HEK293T (cell line): Measurements from ENCODE around the gene AMER3.

Experiments used
- CTCF ChIA-PET: fragments of 350-600 bp; formaldehyde crosslinking; extraction: SDS; loops from one replicate; lab custom pipeline; 2021; ENCODE audit warnings: antibody characterized with exemption, inconsistent platforms; lab: Yijun Ruan, JAX
- POLR2A ChIA-PET: fragments of 350-600 bp; formaldehyde crosslinking; extraction: SDS; loops from one replicate; lab custom pipeline; 2020; ENCODE audit warnings: antibody characterized with exemption, inconsistent platforms; lab: Yijun Ruan, JAX
- DNase-seq: peaks from one replicate; pipeline ENCODE4 v3.0.0; 2012; ENCODE audit warnings: mixed read lengths; ENCODE audit errors: extremely low spot score
- ARNT ChIP-seq: fragments of 450-650 bp; IDR thresholded peaks from 2 replicates; pipeline ENCODE4 v1.6.1; 2017; ENCODE audit warnings: mild to moderate bottlenecking
- BHLHE40 ChIP-seq: fragments of 450-650 bp; IDR thresholded peaks from 2 replicates; pipeline ENCODE4 v1.6.1; 2016; ENCODE audit warnings: mild to moderate bottlenecking, moderate library complexity, borderline replicate concordance
- CTBP1 ChIP-seq: fragments of 450-650 bp; IDR thresholded peaks from 2 replicates; pipeline ENCODE4 v1.6.1; 2016; ENCODE audit warnings: borderline replicate concordance
- ELF4 ChIP-seq: fragments of 450-650 bp; IDR thresholded peaks from 2 replicates; pipeline ENCODE4 v1.6.1; 2017; ENCODE audit warnings: antibody characterized with exemption
- FOXA1 ChIP-seq: fragments of 450-650 bp; IDR thresholded peaks from 2 replicates; pipeline ENCODE4 v1.6.1; 2016; ENCODE audit warnings: mild to moderate bottlenecking
- FOXK2 ChIP-seq: fragments of 450-650 bp; IDR thresholded peaks from 2 replicates; pipeline ENCODE4 v1.6.1; 2016; ENCODE audit warnings: mild to moderate bottlenecking
- FOXM1 ChIP-seq: fragments of 450-650 bp; IDR thresholded peaks from 2 replicates; pipeline ENCODE4 v1.6.1; 2017; ENCODE audit warnings: mild to moderate bottlenecking, borderline replicate concordance
- HDGF ChIP-seq: fragments of 450-650 bp; IDR thresholded peaks from 2 replicates; pipeline ENCODE4 v1.6.1; 2017; ENCODE audit warnings: antibody characterized with exemption, borderline replicate concordance
- L3MBTL2 ChIP-seq: fragments of 450-650 bp; conservative IDR thresholded peaks from 2 replicates; pipeline ENCODE4 v1.6.1; 2016; ENCODE audit warnings: mild to moderate bottlenecking
- LEF1 ChIP-seq: fragments of 450-650 bp; IDR thresholded peaks from 2 replicates; pipeline ENCODE4 v1.6.1; 2017; ENCODE audit warnings: mild to moderate bottlenecking, borderline replicate concordance
- NFRKB ChIP-seq: fragments of 450-650 bp; IDR thresholded peaks from 2 replicates; pipeline ENCODE4 v1.6.1; 2016; ENCODE audit warnings: mild to moderate bottlenecking, moderate library complexity
- SP1 ChIP-seq: fragments of 450-650 bp; IDR thresholded peaks from 2 replicates; pipeline ENCODE4 v1.6.1; 2017
- SUZ12 ChIP-seq: fragments of 450-650 bp; IDR thresholded peaks from 2 replicates; pipeline ENCODE4 v1.6.1; 2016; ENCODE audit warnings: mild to moderate bottlenecking
- TARDBP ChIP-seq: fragments of 450-650 bp; IDR thresholded peaks from 2 replicates; pipeline ENCODE4 v1.6.1; 2016
- ZNF384 ChIP-seq: fragments of 450-650 bp; IDR thresholded peaks from 2 replicates; pipeline ENCODE4 v1.6.1; 2016
- TF ChIP-seq, protein P1 (sequence below): fragments of 450-650 bp; IDR thresholded peaks from 2 replicates; pipeline ENCODE4 v1.6.1; 2016

Gene AMER3

DNA sequence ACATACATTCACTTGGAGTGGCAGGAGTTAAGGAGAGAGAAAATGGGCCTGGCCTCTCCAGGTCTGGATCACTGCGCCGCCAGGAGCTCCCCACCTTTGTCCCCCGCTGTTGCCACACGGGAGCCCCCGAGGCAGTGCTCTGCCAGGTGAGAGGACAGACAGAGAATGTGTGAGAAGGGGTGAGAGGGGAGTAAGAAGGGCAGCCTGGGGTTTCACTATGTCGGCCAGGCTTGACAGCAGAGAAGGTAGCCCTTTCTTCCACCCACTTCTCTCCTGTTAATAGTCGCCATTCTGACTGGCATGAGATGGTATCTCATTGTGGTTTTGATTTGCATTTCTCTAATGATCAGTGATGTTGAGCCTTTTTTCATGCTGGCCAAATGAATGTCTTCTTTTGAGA is 55.1 kb downstream of the AMER3 start:
- DNase-seq: no peak
- TF ChIP-seq FOXA1: no peak
- no peak for TF ChIP-seq FOXK2
- TF ChIP-seq ARNT: no peak
- no peak for TF ChIP-seq SUZ12
- TF ChIP-seq, protein P1, sequence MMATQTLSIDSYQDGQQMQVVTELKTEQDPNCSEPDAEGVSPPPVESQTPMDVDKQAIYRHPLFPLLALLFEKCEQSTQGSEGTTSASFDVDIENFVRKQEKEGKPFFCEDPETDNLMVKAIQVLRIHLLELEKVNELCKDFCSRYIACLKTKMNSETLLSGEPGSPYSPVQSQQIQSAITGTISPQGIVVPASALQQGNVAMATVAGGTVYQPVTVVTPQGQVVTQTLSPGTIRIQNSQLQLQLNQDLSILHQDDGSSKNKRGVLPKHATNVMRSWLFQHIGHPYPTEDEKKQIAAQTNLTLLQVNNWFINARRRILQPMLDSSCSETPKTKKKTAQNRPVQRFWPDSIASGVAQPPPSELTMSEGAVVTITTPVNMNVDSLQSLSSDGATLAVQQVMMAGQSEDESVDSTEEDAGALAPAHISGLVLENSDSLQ: no peak
- no peak for TF ChIP-seq SP1
- TF ChIP-seq TARDBP: no peak
- TF ChIP-seq L3MBTL2: no peak
- no peak for TF ChIP-seq ELF4
- no peak for TF ChIP-seq HDGF
- TF ChIP-seq NFRKB: no peak
- TF ChIP-seq ZNF384: no peak
- TF ChIP-seq CTBP1: no peak
- no peak for TF ChIP-seq BHLHE40
- TF ChIP-seq FOXM1: no peak
- no peak for TF ChIP-seq LEF1
- ChIA-PET CTCF (no interaction called here), POLR2A (no interaction called here)

DNA sequence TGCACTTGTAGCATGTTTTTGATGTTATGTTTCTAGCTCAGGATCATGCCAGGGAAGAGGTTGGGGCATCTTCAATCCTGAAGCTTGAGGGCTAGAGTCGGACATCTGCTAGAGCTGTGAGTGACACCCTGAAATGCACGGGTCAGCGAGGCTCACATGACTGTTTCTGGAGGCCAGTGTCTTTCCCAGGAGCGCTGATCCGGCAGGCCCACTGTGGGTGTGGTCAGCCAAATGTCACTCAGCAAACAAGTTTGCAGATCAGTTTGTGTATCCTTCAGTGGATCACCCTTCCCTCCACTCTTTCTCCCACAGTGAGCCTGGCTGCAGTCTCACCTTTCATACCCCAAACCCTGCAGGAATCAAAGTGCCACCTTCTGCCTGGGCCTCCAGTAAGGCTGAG is 58.4 kb downstream of the AMER3 start:
- CTCF ChIA-PET: no interaction called here

DNA sequence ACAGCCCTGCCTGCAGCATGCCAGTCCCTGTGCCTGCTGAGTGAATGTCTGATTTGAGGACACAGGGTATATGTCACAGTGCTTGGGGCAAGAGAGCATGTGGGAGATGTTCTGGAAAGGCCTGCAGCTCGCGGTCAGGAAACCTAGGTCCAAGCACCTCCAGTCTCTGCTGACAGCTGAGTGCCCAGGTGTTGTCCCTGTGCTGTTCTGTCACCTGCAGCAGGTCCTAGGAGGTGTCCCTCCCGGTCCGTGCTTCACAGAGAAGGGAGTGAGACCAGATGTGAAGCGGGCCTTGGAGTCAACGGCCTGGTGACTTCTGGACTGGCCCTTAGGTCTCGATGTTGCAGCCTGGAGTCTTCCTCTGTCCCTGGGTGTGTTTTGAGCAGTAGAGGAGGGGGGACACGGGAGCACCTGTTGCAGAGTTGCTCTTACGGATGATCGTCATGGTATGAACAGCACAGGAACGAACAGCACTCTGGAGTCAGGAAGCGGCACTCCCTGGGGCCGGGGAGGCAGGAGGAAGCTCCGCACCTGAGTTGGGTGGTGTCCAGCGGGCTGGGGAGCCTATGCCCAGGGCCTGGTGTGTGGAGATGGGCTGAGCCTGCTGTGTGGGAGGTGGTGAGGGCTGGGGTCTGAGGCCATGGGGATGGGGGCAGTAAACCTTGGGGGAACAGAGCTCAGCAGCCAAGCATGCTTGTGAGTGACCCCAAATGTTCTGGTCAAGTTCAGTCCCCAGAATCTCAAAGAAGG is 59.8 kb downstream of the AMER3 start:
- ChIA-PET CTCF (no interaction called here), POLR2A (no interaction called here)
- DNase-seq: no peak
- no peak for TF ChIP-seq BHLHE40
- TF ChIP-seq ZNF384: no peak
- no peak for TF ChIP-seq L3MBTL2
- no peak for TF ChIP-seq LEF1
- TF ChIP-seq SUZ12: no peak
- TF ChIP-seq FOXM1: no peak
- no peak for TF ChIP-seq SP1
- TF ChIP-seq, protein P1: no peak
- no peak for TF ChIP-seq FOXK2
- no peak for TF ChIP-seq ELF4
- no peak for TF ChIP-seq CTBP1
- TF ChIP-seq HDGF: no peak
- no peak for TF ChIP-seq ARNT
- TF ChIP-seq FOXA1: no peak
- no peak for TF ChIP-seq NFRKB
- TF ChIP-seq TARDBP: no peak

More for the DNA sequence above, 58.4 kb downstream of the AMER3 start:
- TF ChIP-seq SP1 (no peak), ARNT (no peak), BHLHE40 (no peak), L3MBTL2 (no peak), FOXK2 (no peak), SUZ12 (no peak), LEF1 (no peak), ELF4 (no peak), ZNF384 (no peak), NFRKB (no peak), HDGF (no peak), FOXA1 (no peak), TARDBP (no peak), FOXM1 (no peak), CTBP1 (no peak)
- TF ChIP-seq, protein P1: no peak
- no peak for DNase-seq
- POLR2A ChIA-PET: no interaction called here
